Tibial nerve (tissue), 4 donors: ENCODE data around the gene TMF1.

Source experiments
- CTCF ChIP-seq, 5 experiments: fragments of 200-600 bp in 3 of 5; fragments of 450-650 bp in 2 of 5; sonication (generic) in 3 of 5; IDR thresholded peaks; one replicate each; pipeline ENCODE4 v1.5.1; 2016 to 2019; ENCODE audit warnings: antibody characterized with exemption in 5 of 5, mild to moderate bottlenecking in 3 of 5, moderate library complexity in 2 of 5
- EP300 ChIP-seq, 2 donors: sonication (generic); formaldehyde crosslinking; IDR thresholded peaks; one replicate each; pipeline ENCODE4 v1.6.1; 2017; ENCODE audit warnings: antibody characterized with exemption in 2 of 2, mild to moderate bottlenecking in 1 of 2
- POLR2A ChIP-seq, 2 donors: fragments of 450-650 bp; IDR thresholded peaks; one replicate each; pipeline ENCODE4 v1.6.1; 2017; ENCODE audit warnings: antibody characterized with exemption in 2 of 2, mild to moderate bottlenecking in 2 of 2, moderate library complexity in 2 of 2

DNA sequence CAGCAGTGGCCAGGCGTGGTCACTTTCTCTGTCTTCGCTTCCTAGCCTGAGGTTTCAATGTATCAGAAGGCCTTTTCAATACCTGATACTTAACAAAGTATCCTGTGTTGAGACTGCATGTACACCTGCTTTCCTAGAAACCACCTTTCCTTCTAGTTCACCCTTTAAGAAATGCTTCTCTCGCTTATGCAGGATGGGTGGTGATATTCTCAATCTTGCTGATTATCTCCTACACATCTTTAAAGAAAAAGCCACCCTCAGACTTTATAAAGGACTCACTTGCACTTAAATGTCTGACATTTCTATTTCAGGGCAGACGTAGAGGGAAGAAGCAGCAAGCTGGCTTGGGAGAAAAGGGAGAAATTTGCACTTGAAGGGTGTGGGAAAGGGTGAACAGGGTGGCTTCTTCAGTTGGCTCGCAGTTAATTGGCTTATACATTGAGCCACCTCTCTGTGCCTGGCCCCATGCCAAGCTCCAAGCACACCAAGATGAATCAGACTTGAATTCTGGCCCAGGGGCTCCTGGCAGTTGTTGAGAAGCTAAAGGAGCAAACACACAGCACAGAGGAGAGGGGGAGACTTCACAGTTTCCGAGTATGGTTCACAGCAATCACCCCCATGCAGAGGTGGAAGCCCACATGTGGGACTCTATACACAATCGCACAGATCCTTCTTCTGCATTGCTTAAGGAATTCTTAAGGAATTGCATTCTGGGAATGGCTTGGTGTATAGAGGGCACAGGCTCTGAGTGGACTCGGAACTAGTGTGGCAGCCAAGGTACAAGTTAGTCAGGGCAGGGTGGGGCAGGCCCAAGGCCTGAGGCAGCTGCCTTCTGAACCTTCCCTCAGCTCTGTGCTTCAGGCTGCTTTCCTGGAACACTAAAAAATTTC is 33.9 kb upstream of the TMF1 start:
- TF ChIP-seq CTCF (IDR thresholded peaks at IDR 0.05): no peak
- TF ChIP-seq POLR2A (IDR thresholded peaks at IDR 0.05): no peak
- TF ChIP-seq EP300 (IDR thresholded peaks at IDR 0.05): peak in 1 of 2 donors; percentile 50
